SK-MEL-5 (cell line): ENCODE data around the gene ZBTB6. TPM values are rescaled to one million over a fixed set of nuclear protein-coding genes. Genes with fewer than 3 reads are reported as not detected.

Experiments
- DNase-seq: peaks from one replicate; pipeline ENCODE4 v3.0.0-alpha.2; 2016; ENCODE audit warnings: low read depth, low spot score
- in situ Hi-C: cut with HindIII; loops from 2 replicates; pipeline ENCODE4 v1.10.0; 2016; ENCODE audit warnings: low sequenced_read_pairs, high pct_unique_total_duplicates, low pct_unique_long_range_greater_than_20kb
- polyA plus RNA-seq, 2 experiments: library from polyadenylated mRNA; depleted of rRNA; stranded (reverse); fragments of >200 nt; gene quantifications; 2 replicates each; pipeline ENCODE4 v1.2.3, GENCODE V29; 2015
- total RNA-seq: library from RNA; depleted of rRNA; stranded (reverse); fragments of >200 nt; shearing (Covaris generic); gene quantifications from 2 replicates; pipeline ENCODE4 v1.2.3, GENCODE V29; 2014; rRNA removed

Gene ZBTB6
- 18.1 and 19.0 TPM in 2 replicates for total RNA-seq
- 8.9 and 10.9 TPM in 2 replicates for polyA plus RNA-seq (2015; cell fraction: cytosol; rRNA removed)
- polyA plus RNA-seq (2015; cell fraction: nucleus; rRNA removed): 14.2 and 19.0 TPM in 2 replicates

- peak; percentile 88 for DNase-seq
- in situ Hi-C loops: no loop called here
Measured at GRCh38 chr9:122912964-122913673, at the start of gene ZBTB6. TSS of gene ZBTB6 (minus strand) at chr9:122913323. CDS start at chr9:122912072, 1,251 bp downstream.

- in situ Hi-C loops: no loop called here
Measured at GRCh38 chr9:122961139-122961538, 48.0 kb upstream of the ZBTB6 start.

GRCh38 chr9:122955961-122956360 lies 42.8 kb upstream of the ZBTB6 start:
- DNase-seq: no peak

More at GRCh38 chr9:122961139-122961538, 48.0 kb upstream of the ZBTB6 start:
- no peak for DNase-seq

GRCh38 chr9:122954253-122954691 lies 41.1 kb upstream of the ZBTB6 start:
- in situ Hi-C loops: no loop called here
- DNase-seq: peak; percentile 17

More at GRCh38 chr9:122955961-122956360, 42.8 kb upstream of the ZBTB6 start:
- in situ Hi-C loops: no loop called here

- in situ Hi-C loops: no loop called here
- no peak for DNase-seq
Measured at GRCh38 chr9:122951056-122951455, 37.9 kb upstream of the ZBTB6 start.

GRCh38 chr9:122950263-122950662 lies 37.1 kb upstream of the ZBTB6 start:
- in situ Hi-C loops: no loop called here
- no peak for DNase-seq

GRCh38 chr9:122949696-122950095 lies 36.6 kb upstream of the ZBTB6 start:
- DNase-seq: no peak
- in situ Hi-C loops: no loop called here

GRCh38 chr9:122948313-122948712 lies 35.2 kb upstream of the ZBTB6 start:
- in situ Hi-C loops: no loop called here
- DNase-seq: no peak

- DNase-seq: no peak
- in situ Hi-C loops: no loop called here
Measured at GRCh38 chr9:122946461-122947005, 33.4 kb upstream of the ZBTB6 start.

- DNase-seq: no peak
- in situ Hi-C loops: no loop called here
Measured at GRCh38 chr9:122944960-122945888, 32.1 kb upstream of the ZBTB6 start.

- in situ Hi-C loops: no loop called here
- DNase-seq: peak; percentile 22
Measured at GRCh38 chr9:122941582-122942234, 28.6 kb upstream of the ZBTB6 start.

GRCh38 chr9:122940749-122941581 lies 27.8 kb upstream of the ZBTB6 start, which contains the start of gene RABGAP1:
TSS of gene RABGAP1 (plus strand) at chr9:122941020. CDS start at chr9:122957060, 16,040 bp downstream.
- peak; percentile 98 for DNase-seq
- in situ Hi-C loops: no loop called here

- in situ Hi-C loops: no loop called here
- DNase-seq: no peak
Measured at GRCh38 chr9:122940454-122940748, 27.3 kb upstream of the ZBTB6 start.

- in situ Hi-C loops: no loop called here
- DNase-seq: no peak
Measured at GRCh38 chr9:122939601-122940000, 26.5 kb upstream of the ZBTB6 start.

GRCh38 chr9:122936883-122937282 lies 23.8 kb upstream of the ZBTB6 start:
- DNase-seq: no peak
- in situ Hi-C loops: no loop called here

- in situ Hi-C loops: no loop called here
- no peak for DNase-seq
Measured at GRCh38 chr9:122936464-122936863, 23.3 kb upstream of the ZBTB6 start.
